HepG2 (cell line): ENCODE data around the gene THOP1. TPM values are rescaled to one million over a fixed set of nuclear protein-coding genes. Genes with fewer than 3 reads are reported as not detected.

Source experiments
- ATAC-seq: fragments of 200-7000 bp; cut with Tn5 transposase; 3 replicates; pipeline ENCODE4 v1.9.1; 2020; ENCODE audit warnings: mild to moderate bottlenecking, moderate library complexity
- BruUV-seq: library from RNA; stranded (reverse); fragments of 400-500 nt; replicated peaks from 2 replicates; lab custom pipeline; 2021; lab: Mats Ljungman, UMichigan
- CTCF ChIA-PET: fragments of 300-600 bp; formaldehyde crosslinking; extraction: SDS; loops from one replicate; lab custom pipeline; 2021; ENCODE audit warnings: low total read pairs, inconsistent platforms, low intra/inter-chr PET ratio; lab: Yijun Ruan, JAX
- POLR2A ChIA-PET: fragments of 350-600 bp; sonication (Branson Sonifier 250); formaldehyde crosslinking; loops from one replicate; lab custom pipeline; 2020; ENCODE audit warnings: antibody characterized with exemption, inconsistent platforms; lab: Yijun Ruan, JAX
- DNase-seq: peaks from one replicate; pipeline ENCODE4 v3.0.0-alpha.2; 2015; ENCODE audit warnings: low spot score
- FAIRE-seq: peaks from 3 replicates; lab custom pipeline; 2011; peaks lifted over from hg19 to GRCh38; lab: Jason Lieb, UNC
- H2AFZ ChIP-seq: one replicate; pipeline ENCODE4 v1.6.1; 2011; ENCODE audit warnings: low read length, inconsistent platforms
- H3K27ac ChIP-seq: fragments of 300-600 bp; 3 replicates; pipeline ENCODE4 v1.8.0; 2011; ENCODE audit warnings: mixed run types, mild to moderate bottlenecking, mixed read lengths, low read length, inconsistent platforms; ENCODE audit not compliant: insufficient read depth; ENCODE audit errors: extremely low read length
- H3K27me3 ChIP-seq, 2 experiments: fragments of 200-600 bp in 1 of 2; 2 replicates in 1 of 2; 3 replicates in 1 of 2; pipeline versions ENCODE4 v1.6.0 to v1.8.0; 2011; ENCODE audit warnings: low read length in 2 of 2, mild to moderate bottlenecking in 2 of 2, moderate library complexity in 2 of 2, inconsistent platforms in 1 of 2; ENCODE audit not compliant: insufficient read depth in 2 of 2, control insufficient read depth in 1 of 2
- H3K36me3 ChIP-seq, 2 experiments: fragments of 200-600 bp in 1 of 2; replicated peaks in 1 of 2; 2 replicates in 1 of 2; 3 replicates in 1 of 2; pipeline versions ENCODE4 v1.5.1 to v1.8.0; 2011; ENCODE audit warnings: low read length in 2 of 2, inconsistent platforms in 1 of 2; ENCODE audit not compliant: insufficient read depth in 2 of 2, control insufficient read depth in 1 of 2
- H3K4me1 ChIP-seq: 2 replicates; pipeline ENCODE4 v1.5.1; 2012; ENCODE audit warnings: low read length, inconsistent platforms; ENCODE audit not compliant: insufficient read depth
- H3K4me2 ChIP-seq: 2 replicates; pipeline ENCODE4 v1.6.0; 2011; ENCODE audit warnings: low read depth, low read length, inconsistent platforms
- H3K4me3 ChIP-seq, 3 experiments: fragments of 200-600 bp in 1 of 3; sonication (generic), shearing (Covaris generic) in 1 of 3; replicated peaks in 1 of 3; 2 replicates each; pipeline ENCODE4 v1.5.1; 2011 to 2016; ENCODE audit warnings: low read length in 3 of 3, inconsistent platforms in 2 of 3, low read depth in 2 of 3, mild to moderate bottlenecking in 2 of 3, control low read depth in 1 of 3, mixed read lengths in 1 of 3; ENCODE audit not compliant: insufficient read depth in 1 of 3
- H3K79me2 ChIP-seq: one replicate; pipeline ENCODE4 v1.6.1; 2011; ENCODE audit warnings: low read length, inconsistent platforms; ENCODE audit not compliant: insufficient read depth
- H3K9ac ChIP-seq: 2 replicates; pipeline ENCODE4 v1.6.0; 2011; ENCODE audit warnings: mild to moderate bottlenecking, low read depth, low read length, inconsistent platforms; ENCODE audit not compliant: insufficient read depth
- H3K9me3 ChIP-seq: 2 replicates; pipeline ENCODE4 v1.5.1; 2012; ENCODE audit warnings: mild to moderate bottlenecking, low read length
- H4K20me1 ChIP-seq: 2 replicates; pipeline ENCODE4 v1.6.0; 2011; ENCODE audit warnings: inconsistent platforms, mild to moderate bottlenecking, low read length, moderate library complexity; ENCODE audit not compliant: insufficient read depth
- AGO2 ChIP-seq: fragments of 200-400 bp; formaldehyde crosslinking; optimal IDR thresholded peaks from 2 replicates; pipeline ENCODE3; 2017; ENCODE audit warnings: mild to moderate bottlenecking, low read depth, low read length, moderate library complexity
- CCDC6 ChIP-seq: sonication (generic); formaldehyde crosslinking; IDR thresholded peaks from 2 replicates; pipeline ENCODE4 v1.8.1; 2022; ENCODE audit warnings: mild to moderate bottlenecking, missing genetic modification reagents, moderate library complexity
- FLYWCH1 ChIP-seq: sonication (generic); formaldehyde crosslinking; IDR thresholded peaks from 2 replicates; pipeline ENCODE4 v1.8.1; 2023; ENCODE audit warnings: mild to moderate bottlenecking, missing genetic modification reagents
- NFYB ChIP-seq: sonication (generic); formaldehyde crosslinking; IDR thresholded peaks from 2 replicates; pipeline ENCODE4 v1.4.0; 2020; ENCODE audit warnings: missing genetic modification reagents
- PCBP2 ChIP-seq: fragments of 200-400 bp; formaldehyde crosslinking; optimal IDR thresholded peaks from 2 replicates; pipeline ENCODE3; 2018; ENCODE audit warnings: low read length, low read depth; ENCODE audit not compliant: poor library complexity, severe bottlenecking
- RBFOX2 ChIP-seq: fragments of 200-400 bp; formaldehyde crosslinking; IDR thresholded peaks from 2 replicates; pipeline ENCODE4 v1.6.1; 2017; ENCODE audit warnings: low read depth, mild to moderate bottlenecking, low read length
- RBM22 ChIP-seq: fragments of 200-400 bp; formaldehyde crosslinking; optimal IDR thresholded peaks from 2 replicates; pipeline ENCODE3; 2017; ENCODE audit warnings: mild to moderate bottlenecking, low read length, moderate library complexity
- RFXAP ChIP-seq: sonication (generic); formaldehyde crosslinking; IDR thresholded peaks from 2 replicates; pipeline ENCODE4 v1.4.0; 2020; ENCODE audit warnings: missing genetic modification reagents, borderline replicate concordance
- SUZ12 ChIP-seq: fragments of 150-350 bp; IDR thresholded peaks from 2 replicates; pipeline ENCODE4 v1.6.1; 2014; ENCODE audit warnings: low read depth, low read length
- ZMYM3 ChIP-seq: sonication (generic); formaldehyde crosslinking; IDR thresholded peaks from 2 replicates; pipeline ENCODE4 v1.5.1; 2020; ENCODE audit warnings: mild to moderate bottlenecking, missing genetic modification reagents
- WGBS: methylation state at CpG from one replicate; pipeline ENCODE4 v1.1.6; 2017; ENCODE audit warnings: low lambda C conversion rate; 5-methylcytosine and 5-hydroxymethylcytosine counted together
- in situ Hi-C: cut with HindIII; loops from 2 replicates; pipeline ENCODE4 v1.10.0; 2017; ENCODE audit warnings: low pct_unique_long_range_greater_than_20kb; ENCODE audit not compliant: extremely low pct_ligation_motif_present
- intact Hi-C: fragments of 100-400 bp; cut with micrococcal nuclease; formaldehyde crosslinking; loops from one replicate; pipeline ENCODE4 v1.10.0; 2022; ENCODE audit not compliant: unreplicated experiment
- polyA plus RNA-seq, 8 experiments: library from polyadenylated mRNA; depleted of rRNA in 3 of 8; stranded (reverse) in 7 of 8; unstranded in 1 of 8; fragments of >200 nt; fragmentation: Illumina TruSeq in 4 of 8; extraction: Trizol in 4 of 8; gene quantifications; 2 replicates each; pipeline versions ENCODE4 v1.2.1 to v1.2.3, GENCODE V29; 2011 to 2016; ENCODE audit warnings: low read depth in 4 of 8, missing spikeins in 1 of 8, mixed read lengths in 1 of 8; ENCODE audit not compliant: insufficient read depth in 1 of 8
- total RNA-seq, 5 experiments: library from RNA; depleted of rRNA; stranded (reverse); fragments of >200 nt; fragmentation: Illumina TruSeq; extraction: Trizol; gene quantifications; 2 replicates each; pipeline ENCODE4 v1.2.3, GENCODE V29; 2016; ENCODE audit warnings: low read depth in 1 of 5
- TF ChIP-seq, protein P1 (sequence below): sonication (generic); formaldehyde crosslinking; IDR thresholded peaks from 2 replicates; pipeline ENCODE4 v1.4.0; 2020; ENCODE audit warnings: missing genetic modification reagents

THOP1 gene
- total and polyA plus RNA-seq, 2 of the 13 experiments (the other 11 are each of a cell fraction or from before 2014, with no cell fraction given): 74.4 to 116 TPM

DNA sequence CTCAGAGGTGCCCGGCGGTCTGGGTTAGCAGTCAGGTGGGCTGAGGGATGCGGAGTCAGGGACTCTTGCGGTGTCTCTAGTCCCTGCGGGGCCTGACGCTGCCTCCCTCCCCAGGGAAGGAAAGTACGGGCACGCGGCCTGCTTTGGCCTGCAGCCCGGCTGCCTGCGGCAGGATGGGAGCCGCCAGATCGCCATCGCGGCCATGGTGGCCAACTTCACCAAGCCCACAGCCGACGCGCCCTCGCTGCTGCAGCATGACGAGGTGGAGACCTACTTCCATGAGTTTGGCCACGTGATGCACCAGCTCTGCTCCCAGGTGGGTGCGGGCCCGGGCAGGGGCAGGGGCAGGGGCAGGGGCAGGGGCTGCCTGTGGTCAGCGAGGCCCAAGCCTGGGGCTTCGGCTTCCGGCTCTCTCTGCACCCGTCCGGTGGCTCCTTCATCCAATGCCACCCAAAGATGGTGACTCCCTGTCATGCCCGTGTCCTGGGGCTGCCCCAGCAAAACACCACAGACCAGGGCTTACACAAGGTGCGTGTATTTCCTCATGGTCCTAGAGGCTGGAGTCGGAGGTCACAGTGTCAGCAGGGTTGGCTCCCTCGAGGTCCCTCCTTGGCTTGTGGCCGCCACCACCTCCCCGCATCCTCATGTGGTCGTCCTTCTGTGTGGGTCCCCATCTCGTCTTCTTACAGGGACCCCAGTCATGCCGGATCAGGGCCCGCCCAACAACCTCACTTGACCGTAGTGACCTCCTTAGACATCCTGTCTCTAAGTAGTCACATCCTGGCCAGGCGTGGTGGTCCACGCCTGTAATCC lies 23.0 kb downstream of the THOP1 start:
- no peak for ATAC-seq
- Histone ChIP-seq H3K9me3 (no peaks in the 10 kb centered on the region), H3K79me2 (no peaks in the 10 kb centered on the region), H3K27me3 (no peaks in the 10 kb centered on the region), H3K27ac (no peak overlapping the region), H3K4me1 (peaks cover 18% of the 10 kb centered on the region), H3K4me2 (no peak overlapping the region), H4K20me1 (no peaks in the 10 kb centered on the region), H3K36me3 (peaks cover 16 to 53% of the 10 kb centered on the region in 2 experiments; a peak in 4 of 5 replicates), H3K4me3 (no peak overlapping the region), H2AFZ (no peak overlapping the region), H3K9ac (no peak overlapping the region)
- TF ChIP-seq RBM22: peak; percentile 40
- no peak for TF ChIP-seq FLYWCH1
- no peak for TF ChIP-seq RFXAP (CRISPR knock-in tag)
- no peak for TF ChIP-seq CCDC6 (CRISPR knock-in tag)
- TF ChIP-seq SUZ12: no peak
- POLR2A ChIA-PET: no interaction called here
- DNase-seq: no peak
- CTCF ChIA-PET: no interaction called here
- no TSS peak for BruUV-seq
- WGBS: 100% methylated on average over 14 of the region's 41 CpGs
- in situ Hi-C loops: no loop called here
- FAIRE-seq: no peak
- intact Hi-C loops: no loop called here

DNA sequence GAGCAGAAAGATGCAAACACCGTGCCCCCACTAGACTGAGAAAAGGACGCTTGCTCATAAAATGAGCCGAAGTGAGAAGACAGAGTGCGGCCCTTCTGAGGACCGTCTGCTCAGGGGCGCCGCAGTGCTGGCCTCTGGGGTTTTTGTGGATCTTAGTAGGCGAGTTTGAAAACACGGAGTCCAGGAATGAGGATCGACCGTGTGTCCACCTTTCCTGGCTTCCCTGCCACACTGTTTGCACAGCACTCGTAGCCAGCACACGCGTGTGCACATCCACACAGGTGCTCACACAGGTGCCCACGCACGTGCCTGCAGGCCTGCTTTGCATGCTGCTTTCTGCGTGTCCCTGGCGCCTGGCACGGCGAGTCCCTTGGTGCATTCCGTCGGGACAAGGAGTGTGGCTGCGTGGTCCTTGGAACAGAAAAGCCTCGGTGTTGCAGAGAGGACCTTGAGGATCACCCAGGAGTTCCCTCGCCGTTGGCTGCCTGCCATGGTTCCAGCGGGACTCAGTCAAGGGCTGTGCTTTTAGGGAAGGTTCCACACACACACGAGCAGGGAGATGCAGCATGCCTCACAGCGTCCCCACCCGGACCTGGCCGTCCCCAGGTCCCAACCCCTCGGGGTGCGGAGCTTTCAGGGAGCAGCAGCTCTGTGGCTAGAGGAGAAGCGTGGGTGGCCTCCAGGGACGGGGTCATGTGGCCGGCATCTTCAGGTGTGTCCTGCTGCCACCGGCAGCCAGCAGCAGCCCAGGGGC lies 24.3 kb downstream of the THOP1 start:
- intact Hi-C loops (no loop called here), in situ Hi-C loops (loop anchor here (10.0 kb wide), 1 partner anchor 65 kb away; no protein-coding TSS in a partner anchor)
- Histone ChIP-seq H3K4me2 (no peak overlapping the region), H4K20me1 (no peaks in the 10 kb centered on the region), H3K4me1 (peaks cover 18% of the 10 kb centered on the region), H3K79me2 (no peaks in the 10 kb centered on the region), H3K9me3 (no peaks in the 10 kb centered on the region), H3K27me3 (no peaks in the 10 kb centered on the region), H3K4me3 (no peak overlapping the region), H2AFZ (no peak overlapping the region), H3K36me3 (peaks cover 17 to 52% of the 10 kb centered on the region in 2 experiments; a peak in 4 of 5 replicates), H3K9ac (no peak overlapping the region), H3K27ac (no peak overlapping the region)
- DNase-seq (no peak), ATAC-seq (no peak), FAIRE-seq (no peak)
- 95% methylated on average over 13 of the region's 37 CpGs for WGBS
- 0 out of 2 replicates have a peak, but pooled peaks have one; percentile 2 for TF ChIP-seq RBFOX2
- TF ChIP-seq AGO2: peak; percentile 21
- no peak for TF ChIP-seq PCBP2
- TF ChIP-seq, protein P1, sequence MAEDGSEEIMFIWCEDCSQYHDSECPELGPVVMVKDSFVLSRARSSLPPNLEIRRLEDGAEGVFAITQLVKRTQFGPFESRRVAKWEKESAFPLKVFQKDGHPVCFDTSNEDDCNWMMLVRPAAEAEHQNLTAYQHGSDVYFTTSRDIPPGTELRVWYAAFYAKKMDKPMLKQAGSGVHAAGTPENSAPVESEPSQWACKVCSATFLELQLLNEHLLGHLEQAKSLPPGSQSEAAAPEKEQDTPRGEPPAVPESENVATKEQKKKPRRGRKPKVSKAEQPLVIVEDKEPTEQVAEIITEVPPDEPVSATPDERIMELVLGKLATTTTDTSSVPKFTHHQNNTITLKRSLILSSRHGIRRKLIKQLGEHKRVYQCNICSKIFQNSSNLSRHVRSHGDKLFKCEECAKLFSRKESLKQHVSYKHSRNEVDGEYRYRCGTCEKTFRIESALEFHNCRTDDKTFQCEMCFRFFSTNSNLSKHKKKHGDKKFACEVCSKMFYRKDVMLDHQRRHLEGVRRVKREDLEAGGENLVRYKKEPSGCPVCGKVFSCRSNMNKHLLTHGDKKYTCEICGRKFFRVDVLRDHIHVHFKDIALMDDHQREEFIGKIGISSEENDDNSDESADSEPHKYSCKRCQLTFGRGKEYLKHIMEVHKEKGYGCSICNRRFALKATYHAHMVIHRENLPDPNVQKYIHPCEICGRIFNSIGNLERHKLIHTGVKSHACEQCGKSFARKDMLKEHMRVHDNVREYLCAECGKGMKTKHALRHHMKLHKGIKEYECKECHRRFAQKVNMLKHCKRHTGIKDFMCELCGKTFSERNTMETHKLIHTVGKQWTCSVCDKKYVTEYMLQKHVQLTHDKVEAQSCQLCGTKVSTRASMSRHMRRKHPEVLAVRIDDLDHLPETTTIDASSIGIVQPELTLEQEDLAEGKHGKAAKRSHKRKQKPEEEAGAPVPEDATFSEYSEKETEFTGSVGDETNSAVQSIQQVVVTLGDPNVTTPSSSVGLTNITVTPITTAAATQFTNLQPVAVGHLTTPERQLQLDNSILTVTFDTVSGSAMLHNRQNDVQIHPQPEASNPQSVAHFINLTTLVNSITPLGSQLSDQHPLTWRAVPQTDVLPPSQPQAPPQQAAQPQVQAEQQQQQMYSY: peak; percentile 43; the same call in 1 of the 2 replicates
- no peak for TF ChIP-seq NFYB (CRISPR knock-in tag)
- no peak for TF ChIP-seq ZMYM3 (CRISPR knock-in tag)
- BruUV-seq: no TSS peak
- ChIA-PET CTCF (no interaction called here), POLR2A (interaction anchor here (2.2 to 2.5 kb wide), 2 partner anchors 21 to 57 kb away, joined by 6 to 18 read pairs; partner anchors contain the start of gene ZNF556)
